ENCODE data around the gene FDXR. TPM values are rescaled to one million over a fixed set of nuclear protein-coding genes. Genes with fewer than 3 reads are reported as not detected.

The FDXR gene
- total RNA-seq, 1 donor from 2014 or later: 11.2 TPM

DNA sequence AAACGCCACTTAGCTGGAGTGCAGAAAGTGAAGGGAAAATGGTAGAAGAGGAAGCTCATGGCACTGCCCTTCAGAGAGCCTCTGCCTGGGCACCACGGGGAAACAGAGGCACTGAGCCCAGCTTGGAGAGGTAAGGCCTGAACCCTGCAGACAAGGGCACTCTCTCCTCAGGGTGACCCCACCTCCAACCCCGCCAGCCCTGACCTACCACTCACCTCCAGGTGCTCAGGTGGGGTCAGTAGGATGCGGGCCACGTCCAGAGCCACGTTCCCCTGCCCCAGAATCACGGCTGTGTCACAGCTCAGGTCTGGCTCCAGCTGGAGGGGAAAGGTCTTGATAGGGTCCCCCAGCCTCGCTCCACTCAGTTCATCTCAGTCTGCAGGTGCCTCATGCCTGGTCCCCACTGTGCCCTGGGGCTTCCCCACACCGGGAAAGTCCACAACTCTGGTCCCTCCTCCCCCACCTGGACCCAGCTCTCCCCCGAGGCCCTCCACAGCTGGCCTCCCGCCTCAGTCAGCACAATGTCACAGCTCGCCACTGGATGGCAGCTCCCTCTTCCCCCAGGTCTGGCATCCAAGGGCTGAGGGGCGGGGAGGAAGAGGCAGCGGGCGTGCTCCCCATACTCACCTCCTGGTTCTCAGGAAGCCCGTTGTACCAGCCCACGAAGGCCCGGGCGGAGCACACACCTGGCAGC is 7.1 kb downstream of the FDXR start:
- DNase-seq: no peak
- intact Hi-C loops (cut with DNase I): loop anchor here (10.0 kb wide), 1 partner anchor 121 kb away; the partner anchor contains the start of gene NHERF1

DNA sequence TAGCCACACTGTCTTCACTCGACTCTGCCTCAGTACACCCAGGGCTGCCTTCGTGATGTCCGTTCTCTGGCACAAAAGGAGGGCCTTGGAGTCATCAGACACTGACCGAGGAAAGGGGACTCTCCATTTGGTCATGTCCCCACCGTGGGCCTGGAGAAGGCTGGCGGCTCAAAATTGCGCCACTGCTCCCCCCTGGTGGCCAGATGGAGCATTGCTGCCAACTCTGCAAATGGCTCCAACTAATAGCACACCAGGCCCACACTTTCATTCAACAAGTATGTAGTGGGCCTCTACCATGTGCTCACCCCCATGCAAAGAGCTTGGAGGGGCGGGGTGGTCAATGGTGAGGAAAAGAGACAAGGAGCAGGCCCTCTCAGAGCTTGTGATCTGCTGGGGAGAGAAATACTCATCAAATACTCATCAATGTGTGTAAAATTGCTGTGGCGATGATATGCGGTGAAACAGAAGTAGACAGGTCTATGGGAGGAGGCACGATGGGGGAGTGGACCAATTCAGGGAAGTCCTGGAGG is 7.9 kb downstream of the FDXR start:
- Histone ChIP-seq H3K4me1 (peaks cover 20% of the 10 kb centered on the region), H3K4me3 (no peak overlapping the region), H3K36me3 (no peaks in the 10 kb centered on the region), H3K9me3 (no peaks in the 10 kb centered on the region), H3K27ac (no peak overlapping the region), H3K27me3 (peaks cover 19% of the 10 kb centered on the region)
- intact Hi-C loops (cut with DNase I): loop anchor here (10.0 kb wide), 1 partner anchor 120 kb away; the partner anchor contains the start of gene NHERF1
- ATAC-seq (peak; percentile 77), DNase-seq (peak; percentile 83)
- TF ChIP-seq, protein P1, sequence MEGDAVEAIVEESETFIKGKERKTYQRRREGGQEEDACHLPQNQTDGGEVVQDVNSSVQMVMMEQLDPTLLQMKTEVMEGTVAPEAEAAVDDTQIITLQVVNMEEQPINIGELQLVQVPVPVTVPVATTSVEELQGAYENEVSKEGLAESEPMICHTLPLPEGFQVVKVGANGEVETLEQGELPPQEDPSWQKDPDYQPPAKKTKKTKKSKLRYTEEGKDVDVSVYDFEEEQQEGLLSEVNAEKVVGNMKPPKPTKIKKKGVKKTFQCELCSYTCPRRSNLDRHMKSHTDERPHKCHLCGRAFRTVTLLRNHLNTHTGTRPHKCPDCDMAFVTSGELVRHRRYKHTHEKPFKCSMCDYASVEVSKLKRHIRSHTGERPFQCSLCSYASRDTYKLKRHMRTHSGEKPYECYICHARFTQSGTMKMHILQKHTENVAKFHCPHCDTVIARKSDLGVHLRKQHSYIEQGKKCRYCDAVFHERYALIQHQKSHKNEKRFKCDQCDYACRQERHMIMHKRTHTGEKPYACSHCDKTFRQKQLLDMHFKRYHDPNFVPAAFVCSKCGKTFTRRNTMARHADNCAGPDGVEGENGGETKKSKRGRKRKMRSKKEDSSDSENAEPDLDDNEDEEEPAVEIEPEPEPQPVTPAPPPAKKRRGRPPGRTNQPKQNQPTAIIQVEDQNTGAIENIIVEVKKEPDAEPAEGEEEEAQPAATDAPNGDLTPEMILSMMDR (IDR thresholded peaks at IDR 0.05): peak; percentile 96

More for the DNA sequence above, 7.1 kb downstream of the FDXR start:
- Histone ChIP-seq H3K27me3 (peaks cover 12% of the 10 kb centered on the region), H3K36me3 (no peaks in the 10 kb centered on the region), H3K4me3 (no peak overlapping the region), H3K27ac (no peak overlapping the region), H3K4me1 (peaks cover 12% of the 10 kb centered on the region), H3K9me3 (no peaks in the 10 kb centered on the region)
- TF ChIP-seq, protein P1 (IDR thresholded peaks at IDR 0.05): no peak
- no peak for ATAC-seq

DNA sequence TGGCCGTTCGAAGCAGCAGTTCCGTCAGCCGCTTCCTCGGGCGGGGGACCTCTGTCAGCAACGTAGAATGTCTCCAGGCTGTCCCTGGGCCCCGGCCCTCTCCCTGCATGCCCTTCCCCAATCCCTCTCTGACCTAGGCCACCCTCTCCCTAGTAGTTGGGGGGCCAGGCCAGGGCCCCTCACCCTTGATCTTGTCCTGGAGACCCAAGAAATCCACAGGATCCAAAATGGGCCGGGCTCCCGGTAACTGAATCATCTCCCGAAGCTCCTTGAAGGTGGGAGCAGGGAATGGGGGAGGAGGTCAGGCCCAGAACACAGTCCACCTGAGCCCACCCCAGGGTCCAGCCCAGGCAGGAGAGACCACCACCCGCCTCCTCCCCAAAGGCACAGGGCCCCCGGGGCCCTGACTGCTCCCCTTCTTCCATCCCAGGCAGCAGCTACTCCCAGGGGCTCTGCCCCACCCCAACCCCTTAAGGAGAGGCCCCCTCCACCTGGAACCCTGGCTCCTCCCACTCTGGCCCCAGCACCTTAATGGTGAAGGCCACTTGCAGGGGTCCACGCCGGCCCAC is 8.4 kb downstream of the FDXR start:
- TF ChIP-seq, protein P1 (IDR thresholded peaks at IDR 0.05): no peak
- intact Hi-C loops (cut with DNase I): loop anchor here (10.0 kb wide), 1 partner anchor 120 kb away; the partner anchor contains the start of gene NHERF1

DNA sequence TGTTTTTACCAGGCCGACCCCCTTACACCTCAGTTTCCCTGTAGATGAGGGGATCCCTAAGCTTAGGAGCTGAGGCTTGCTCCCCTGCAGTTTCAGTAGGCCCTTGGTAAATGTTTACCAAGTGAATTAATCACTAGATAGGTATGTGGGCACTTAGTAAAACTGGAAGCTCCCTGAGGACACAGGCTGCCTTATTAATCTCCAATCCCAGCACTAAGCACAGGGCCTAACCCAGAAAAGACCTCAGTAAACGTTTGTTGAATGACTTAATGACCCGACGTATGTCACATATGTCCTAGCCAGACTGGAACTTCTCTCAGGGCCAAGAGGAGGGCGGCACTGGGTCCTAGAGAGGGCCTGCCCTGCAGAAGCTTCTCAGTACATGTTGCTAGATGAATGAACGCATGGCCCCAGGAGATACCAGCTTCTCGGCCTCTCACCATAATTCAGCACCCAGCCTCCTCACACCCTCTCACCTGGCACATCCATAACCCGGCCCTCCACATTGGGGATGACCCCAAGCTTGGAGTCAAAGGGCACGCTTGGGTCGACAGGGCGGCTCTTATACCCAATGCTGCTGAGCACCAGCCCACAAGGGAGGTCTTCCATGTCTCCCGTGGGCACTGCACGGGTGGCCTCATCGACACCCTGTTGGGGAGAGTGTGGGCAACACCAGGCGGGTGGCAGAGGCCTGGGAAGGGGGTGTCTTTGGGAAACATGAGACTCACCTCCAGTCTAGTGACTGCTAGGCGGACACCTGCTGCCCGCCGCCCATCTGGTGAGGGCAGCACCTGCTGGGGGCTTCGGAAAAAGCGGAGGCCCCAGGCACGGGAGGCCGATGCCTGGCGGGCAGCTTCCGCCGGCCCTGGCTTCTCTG is 9.1 kb downstream of the FDXR start:
- Histone ChIP-seq H3K4me1 (peaks cover 20% of the 10 kb centered on the region), H3K9me3 (no peaks in the 10 kb centered on the region), H3K4me3 (no peak overlapping the region), H3K27ac (no peak overlapping the region), H3K27me3 (peaks cover 30% of the 10 kb centered on the region), H3K36me3 (no peaks in the 10 kb centered on the region)
- DNase-seq (no peak), ATAC-seq (no peak)
- intact Hi-C loops (cut with DNase I): loop anchor here (2.0 to 10.0 kb wide), 2 partner anchors 73 to 119 kb away; partner anchors contain the start of gene NHERF1
- TF ChIP-seq, protein P1 (IDR thresholded peaks at IDR 0.05): no peak

More for the DNA sequence above, 8.4 kb downstream of the FDXR start:
- ATAC-seq: no peak
- peaks cover 20% of the 10 kb centered on the region for H3K4me1 ChIP-seq
- H3K36me3 ChIP-seq: no peaks in the 10 kb centered on the region
- peaks cover 23% of the 10 kb centered on the region for H3K27me3 ChIP-seq
- H3K9me3 ChIP-seq: no peaks in the 10 kb centered on the region
- H3K27ac ChIP-seq: no peak overlapping the region
- no peak for DNase-seq
- H3K4me3 ChIP-seq: no peak overlapping the region

DNA sequence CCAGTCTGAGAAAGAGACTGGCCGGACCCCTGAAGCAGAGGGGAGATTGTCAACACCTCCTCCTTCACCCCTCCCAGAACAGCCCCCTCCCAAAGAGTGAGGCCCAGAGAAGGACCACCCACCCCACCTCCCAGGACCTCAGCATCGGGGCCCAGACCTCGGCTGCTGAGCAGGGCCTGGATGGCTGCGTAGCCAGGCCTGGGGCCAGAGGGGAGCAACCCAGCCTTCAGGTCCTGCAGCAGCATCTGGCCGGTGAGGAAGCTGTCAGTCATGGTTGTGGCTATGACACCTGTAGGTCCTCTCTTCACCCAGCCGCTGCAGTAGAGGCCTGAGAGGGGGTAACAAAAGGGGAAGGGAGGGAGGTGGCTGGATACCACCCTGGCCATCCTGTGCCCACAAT is 9.9 kb downstream of the FDXR start:
- TF ChIP-seq, protein P1 (IDR thresholded peaks at IDR 0.05): no peak
- intact Hi-C loops (cut with DNase I): loop anchor here (2.0 to 10.0 kb wide), 2 partner anchors 72 to 118 kb away; partner anchors contain the start of gene NHERF1
- H3K27me3 ChIP-seq: peaks cover 34% of the 10 kb centered on the region

More for the DNA sequence above, 9.9 kb downstream of the FDXR start:
- Histone ChIP-seq H3K4me1 (peaks cover 20% of the 10 kb centered on the region), H3K4me3 (no peak overlapping the region), H3K27ac (no peak overlapping the region), H3K9me3 (no peaks in the 10 kb centered on the region), H3K36me3 (no peaks in the 10 kb centered on the region)
- DNase-seq (no peak), ATAC-seq (no peak)
